Right kidney (tissue), 9 donors: ENCODE data around the gene MKRN2.
"Not testable (repeated sequence)": the region's sequence is repeated elsewhere in the genome, so short reads cannot be mapped to it uniquely, and the experiment has no call there.

Experiments used
- DNase-seq: peaks from one replicate; pipeline ENCODE4 v3.0.0-alpha.2; 2016
- long read RNA-seq, 8 donors: transcript quantifications; one replicate each; lab custom pipeline, GENCODE V29; 2026

Gene MKRN2
- long read RNA-seq, donor 1, transcript MKRN2-201 (8 exons, 2,848 nt), result major isoform, 11 of 16 reads
- long read RNA-seq, donor 1, partial matches to known transcripts, result 5 of 16 reads
- long read RNA-seq, donor 1, other reads (novel, unspliced or antisense), result 0 of 16 reads
- long read RNA-seq, donor 2, transcript MKRN2-201 (8 exons, 2,848 nt), result major isoform, 9 of 19 reads
- long read RNA-seq, donor 2, partial matches to known transcripts, result 10 of 19 reads
- long read RNA-seq, donor 2, other reads (novel, unspliced or antisense), result 0 of 19 reads
- long read RNA-seq, donor 3, partial matches to known transcripts, result 0 of 3 reads
- long read RNA-seq, donor 3, other reads (novel, unspliced or antisense), result 0 of 3 reads
- long read RNA-seq, donor 4, transcript MKRN2-201 (8 exons, 2,848 nt), result major isoform, 13 of 13 reads
- long read RNA-seq, donor 4, partial matches to known transcripts, result 0 of 13 reads
- long read RNA-seq, donor 4, other reads (novel, unspliced or antisense), result 0 of 13 reads
- long read RNA-seq, donor 5, transcript MKRN2-201 (8 exons, 2,848 nt), result major isoform, 11 of 37 reads
- long read RNA-seq, donor 5, partial matches to known transcripts, result 15 of 37 reads
- long read RNA-seq, donor 5, other reads (novel, unspliced or antisense), result 10 of 37 reads
- long read RNA-seq, donor 6, transcript MKRN2-201 (8 exons, 2,848 nt), result major isoform, 6 of 24 reads
- long read RNA-seq, donor 6, partial matches to known transcripts, result 13 of 24 reads
- long read RNA-seq, donor 6, other reads (novel, unspliced or antisense), result 5 of 24 reads
- long read RNA-seq, donor 7, transcript MKRN2-201 (8 exons, 2,848 nt), result major isoform, 15 of 51 reads
- long read RNA-seq, donor 7, partial matches to known transcripts, result 17 of 51 reads
- long read RNA-seq, donor 7, other reads (novel, unspliced or antisense), result 19 of 51 reads
- long read RNA-seq, donor 8, transcript MKRN2-201 (8 exons, 2,848 nt), result major isoform, 18 of 18 reads
- long read RNA-seq, donor 8, partial matches to known transcripts, result 0 of 18 reads
- long read RNA-seq, donor 8, other reads (novel, unspliced or antisense), result 0 of 18 reads

- DNase-seq, result peak; percentile 98
Measured at GRCh38 chr3:12556690-12557472, at the start of gene MKRN2. MKRN2 (plus strand) TSS chr3:12557087; CDS start chr3:12557151, 64 bp downstream.

GRCh38 chr3:12507591-12508281 is 49.2 kb upstream of the MKRN2 start:
- no peak for DNase-seq

- no peak for DNase-seq
Measured at GRCh38 chr3:12508291-12508700, 48.6 kb upstream of the MKRN2 start.

- DNase-seq, result no peak
Measured at GRCh38 chr3:12509466-12509865, 47.4 kb upstream of the MKRN2 start.

GRCh38 chr3:12512534-12513118 is 44.3 kb upstream of the MKRN2 start:
- DNase-seq, result no peak

- DNase-seq, result no peak
Measured at GRCh38 chr3:12513694-12514446, 43.0 kb upstream of the MKRN2 start.

GRCh38 chr3:12515631-12516030 is 41.3 kb upstream of the MKRN2 start:
- no peak for DNase-seq

- DNase-seq, result no peak
Measured at GRCh38 chr3:12516873-12517272, 40.0 kb upstream of the MKRN2 start.

GRCh38 chr3:12518261-12519028 is 38.4 kb upstream of the MKRN2 start:
- DNase-seq, result no peak

GRCh38 chr3:12521010-12521409 is 35.9 kb upstream of the MKRN2 start:
- no peak for DNase-seq

- DNase-seq, result no peak
Measured at GRCh38 chr3:12522721-12523120, 34.2 kb upstream of the MKRN2 start.

- no peak for DNase-seq
Measured at GRCh38 chr3:12527757-12528143, 29.1 kb upstream of the MKRN2 start.

GRCh38 chr3:12532182-12532581 is 24.7 kb upstream of the MKRN2 start:
- no peak for DNase-seq

- no peak for DNase-seq
Measured at GRCh38 chr3:12536423-12536822, 20.5 kb upstream of the MKRN2 start.

GRCh38 chr3:12541625-12542024 is 15.3 kb upstream of the MKRN2 start:
- DNase-seq, result no peak

- DNase-seq, result not testable (repeated sequence)
Measured at GRCh38 chr3:12543497-12543896, 13.4 kb upstream of the MKRN2 start.

GRCh38 chr3:12544652-12545472 is 12.0 kb upstream of the MKRN2 start:
- no peak for DNase-seq

GRCh38 chr3:12545473-12545791 is 11.5 kb upstream of the MKRN2 start, which contains the start of gene MKRN2OS:
MKRN2OS (minus strand) TSS chr3:12545499; CDS start chr3:12545464, 35 bp downstream.
- DNase-seq, result no peak
